ENCODE measurements around the gene ANK3. TPM values are rescaled to one million over a fixed set of nuclear protein-coding genes. Genes with fewer than 3 reads are reported as not detected.

ANK3 gene
- polyA plus RNA-seq, 3 donors: not detected

DNA sequence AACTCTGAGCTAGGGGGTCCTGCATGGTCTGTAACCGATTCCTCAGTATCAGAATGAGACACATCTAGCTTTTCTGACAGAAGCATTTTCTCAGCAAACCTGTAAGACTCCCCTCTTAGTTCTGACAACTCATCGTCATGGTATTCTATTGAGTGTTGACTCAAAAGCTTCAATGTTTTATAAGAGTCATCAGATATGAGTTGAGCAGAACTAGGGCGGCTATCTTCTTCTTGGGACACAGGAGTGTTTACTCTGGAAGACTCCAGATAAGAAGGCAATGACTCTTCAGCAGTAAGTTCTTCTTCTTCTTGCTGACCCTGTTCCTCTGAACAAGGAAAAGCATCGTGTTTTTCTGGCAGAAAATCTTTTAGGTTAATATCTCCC is 316.3 kb downstream of the ANK3 start:
- Mint-ChIP-seq H3K9me3 (peaks cover 0 to 7% (median 1%) of the 10 kb centered on the region in 7 donors), H3K36me3 (no peaks in the 10 kb centered on the region), H3K4me3 (no peak overlapping the region), H3K27me3 (ENCODE audit: low read depth in 3 of 3) (no peaks in the 10 kb centered on the region), H3K27ac (no peak overlapping the region), H3K4me1 (no peaks in the 10 kb centered on the region)
- WGBS (ENCODE audit: insufficient coverage): 91% methylated on average over 1 of the region's 4 CpGs
- no peak overlapping the region for H2AFZ ChIP-seq (ENCODE audit: insufficient read depth, low read depth, low read length, poor library complexity, severe bottlenecking)
- no peak overlapping the region for H3K27ac ChIP-seq (ENCODE audit: low read depth in 1 of 2, low read length in 2 of 2)
- TF ChIP-seq, protein P1, sequence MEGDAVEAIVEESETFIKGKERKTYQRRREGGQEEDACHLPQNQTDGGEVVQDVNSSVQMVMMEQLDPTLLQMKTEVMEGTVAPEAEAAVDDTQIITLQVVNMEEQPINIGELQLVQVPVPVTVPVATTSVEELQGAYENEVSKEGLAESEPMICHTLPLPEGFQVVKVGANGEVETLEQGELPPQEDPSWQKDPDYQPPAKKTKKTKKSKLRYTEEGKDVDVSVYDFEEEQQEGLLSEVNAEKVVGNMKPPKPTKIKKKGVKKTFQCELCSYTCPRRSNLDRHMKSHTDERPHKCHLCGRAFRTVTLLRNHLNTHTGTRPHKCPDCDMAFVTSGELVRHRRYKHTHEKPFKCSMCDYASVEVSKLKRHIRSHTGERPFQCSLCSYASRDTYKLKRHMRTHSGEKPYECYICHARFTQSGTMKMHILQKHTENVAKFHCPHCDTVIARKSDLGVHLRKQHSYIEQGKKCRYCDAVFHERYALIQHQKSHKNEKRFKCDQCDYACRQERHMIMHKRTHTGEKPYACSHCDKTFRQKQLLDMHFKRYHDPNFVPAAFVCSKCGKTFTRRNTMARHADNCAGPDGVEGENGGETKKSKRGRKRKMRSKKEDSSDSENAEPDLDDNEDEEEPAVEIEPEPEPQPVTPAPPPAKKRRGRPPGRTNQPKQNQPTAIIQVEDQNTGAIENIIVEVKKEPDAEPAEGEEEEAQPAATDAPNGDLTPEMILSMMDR (IDR thresholded peaks at IDR 0.05): no peak
- no peaks in the 10 kb centered on the region for H4K20me1 ChIP-seq (ENCODE audit: insufficient read depth, low read length)
- no peaks in the 10 kb centered on the region for H3K79me2 ChIP-seq (ENCODE audit: insufficient read depth, low read length)
- no peaks in the 10 kb centered on the region for H3K27me3 ChIP-seq (ENCODE audit: control insufficient read depth in 2 of 2, insufficient read depth in 2 of 2, low read length in 2 of 2)
- H3K4me2 ChIP-seq (replicated peaks; ENCODE audit: extremely low read depth, low read length, poor library complexity, severe bottlenecking): no peak overlapping the region
- H3K4me3 ChIP-seq (replicated peaks in 1 of 3; ENCODE audit: low read depth in 2 of 3, low read length in 3 of 3): no peak overlapping the region
- H3K9ac ChIP-seq (ENCODE audit: insufficient read depth, low read length, poor library complexity, severe bottlenecking): no peak overlapping the region
- H3K9me3 ChIP-seq (replicated peaks in 1 of 2; ENCODE audit: control insufficient read depth in 1 of 2, insufficient read depth in 1 of 2, low read length in 2 of 2): no peaks in the 10 kb centered on the region
- DNase-seq: no peak
- intact Hi-C loops (cut with micrococcal nuclease): no loop called here
- no peaks in the 10 kb centered on the region for H3K4me1 ChIP-seq (ENCODE audit: control insufficient read depth in 1 of 2, insufficient read depth in 2 of 2, low read length in 2 of 2)
- no peaks in the 10 kb centered on the region for H3K36me3 ChIP-seq (replicated peaks in 1 of 2; ENCODE audit: control insufficient read depth in 1 of 2, insufficient read depth in 2 of 2, low read length in 2 of 2)

DNA sequence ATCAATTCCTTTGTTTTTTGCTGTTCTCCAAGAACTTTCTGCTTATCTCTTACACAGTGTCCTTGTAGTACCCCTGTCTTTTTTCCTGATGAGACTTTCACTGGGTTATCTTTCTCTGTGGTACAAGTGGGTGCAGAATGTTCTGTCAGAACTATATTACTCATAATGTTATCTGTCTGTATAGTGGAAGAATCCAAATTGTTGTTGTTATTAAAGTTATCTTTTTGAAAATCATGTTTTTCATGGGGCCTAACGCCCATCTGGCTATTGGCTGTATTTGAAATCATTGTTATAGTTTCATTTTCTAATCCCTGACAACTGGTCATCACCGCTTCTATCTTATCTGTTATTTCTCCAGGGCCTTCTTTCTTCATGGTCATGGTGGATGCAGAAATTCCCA is 320.4 kb downstream of the ANK3 start:
- WGBS (ENCODE audit: insufficient coverage): no CpG with 5 or more reads among the region's 2 CpGs
- Histone ChIP-seq H4K20me1 (ENCODE audit: insufficient read depth, low read length) (no peaks in the 10 kb centered on the region), H3K4me1 (ENCODE audit: control insufficient read depth in 1 of 2, insufficient read depth in 2 of 2, low read length in 2 of 2) (no peaks in the 10 kb centered on the region), H3K4me2 (replicated peaks; ENCODE audit: extremely low read depth, low read length, poor library complexity, severe bottlenecking) (no peak overlapping the region), H3K36me3 (replicated peaks in 1 of 2; ENCODE audit: control insufficient read depth in 1 of 2, insufficient read depth in 2 of 2, low read length in 2 of 2) (no peaks in the 10 kb centered on the region), H3K27me3 (ENCODE audit: control insufficient read depth in 2 of 2, insufficient read depth in 2 of 2, low read length in 2 of 2) (no peaks in the 10 kb centered on the region), H3K9ac (ENCODE audit: insufficient read depth, low read length, poor library complexity, severe bottlenecking) (no peak overlapping the region), H2AFZ (ENCODE audit: insufficient read depth, low read depth, low read length, poor library complexity, severe bottlenecking) (no peak overlapping the region), H3K27ac (ENCODE audit: low read depth in 1 of 2, low read length in 2 of 2) (no peak overlapping the region), H3K79me2 (ENCODE audit: insufficient read depth, low read length) (no peaks in the 10 kb centered on the region), H3K9me3 (replicated peaks in 1 of 2; ENCODE audit: control insufficient read depth in 1 of 2, insufficient read depth in 1 of 2, low read length in 2 of 2) (no peaks in the 10 kb centered on the region), H3K4me3 (replicated peaks in 1 of 3; ENCODE audit: low read depth in 2 of 3, low read length in 3 of 3) (no peak overlapping the region)
- Mint-ChIP-seq H3K9me3 (peaks cover 0 to 7% (median 0%) of the 10 kb centered on the region in 7 donors), H3K36me3 (no peaks in the 10 kb centered on the region), H3K4me1 (no peaks in the 10 kb centered on the region), H3K4me3 (no peak overlapping the region), H3K27ac (no peak overlapping the region), H3K27me3 (ENCODE audit: low read depth in 3 of 3) (no peaks in the 10 kb centered on the region)
- intact Hi-C loops (cut with micrococcal nuclease): no loop called here
- TF ChIP-seq, protein P1 (IDR thresholded peaks at IDR 0.05): no peak
- no peak for DNase-seq

All from CD14-positive monocyte (primary cell).